Superior temporal gyrus (tissue), 1 donor: ENCODE measurements around the gene CCDC24.

Experiments used
- DNase-seq: peaks from one replicate; pipeline ENCODE4 v3.0.0-alpha.2; 2016; ENCODE audit errors: extremely low spot score

CCDC24 gene

DNA sequence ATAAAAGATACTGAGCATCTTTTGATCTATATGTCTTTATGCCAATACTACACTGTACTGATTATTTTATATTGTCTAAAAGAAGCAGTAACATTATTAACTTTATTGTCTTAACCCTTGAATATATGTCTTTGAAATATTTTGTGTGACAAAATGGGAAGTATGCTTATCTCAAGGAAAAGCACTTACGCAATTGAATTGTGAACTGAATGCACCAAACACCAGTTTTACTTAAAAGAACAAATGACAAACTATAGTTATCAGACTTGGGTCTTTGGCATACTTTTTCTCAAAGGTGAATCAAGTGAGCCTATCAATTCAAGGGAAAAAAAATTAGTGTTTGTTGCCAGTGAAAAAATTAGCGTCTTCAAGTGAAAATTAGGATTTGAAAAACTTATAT is 49.0 kb downstream of the CCDC24 start:
- DNase-seq: no peak

GRCh38 chr1:44040846-44041245 is 49.4 kb downstream of the CCDC24 start:
- no peak for DNase-seq

GRCh38 chr1:44043176-44044070 is 52.0 kb downstream of the CCDC24 start:
- no peak for DNase-seq

GRCh38 chr1:44044071-44044801 is 52.8 kb downstream of the CCDC24 start:
- no peak for DNase-seq

- DNase-seq: no peak
Measured at GRCh38 chr1:44045064-44045463, 53.7 kb downstream of the CCDC24 start.
